Hindlimb muscle (tissue), 1 donor: ENCODE results near the gene LYSMD3. TPM values are rescaled to one million over a fixed set of nuclear protein-coding genes. Genes with fewer than 3 reads are reported as not detected.
A peak's percentile ranks its signal among the peaks of the same experiment; 100 is the strongest.

Experiments
- DNase-seq: peaks from one replicate; pipeline ENCODE4 v3.0.0-alpha.2; 2013
- polyA plus RNA-seq: library from polyadenylated mRNA; unstranded; fragments of 120-200 nt; gene quantifications from one replicate; pipeline ENCODE4 v1.2.1, GENCODE V29; 2013; ENCODE audit not compliant: insufficient read length

The LYSMD3 gene
- polyA plus RNA-seq, 1 donor, result 14.3 TPM

GRCh38 chr5:90547072-90547536 lies 17.7 kb upstream of the LYSMD3 start:
- no peak for DNase-seq

DNA sequence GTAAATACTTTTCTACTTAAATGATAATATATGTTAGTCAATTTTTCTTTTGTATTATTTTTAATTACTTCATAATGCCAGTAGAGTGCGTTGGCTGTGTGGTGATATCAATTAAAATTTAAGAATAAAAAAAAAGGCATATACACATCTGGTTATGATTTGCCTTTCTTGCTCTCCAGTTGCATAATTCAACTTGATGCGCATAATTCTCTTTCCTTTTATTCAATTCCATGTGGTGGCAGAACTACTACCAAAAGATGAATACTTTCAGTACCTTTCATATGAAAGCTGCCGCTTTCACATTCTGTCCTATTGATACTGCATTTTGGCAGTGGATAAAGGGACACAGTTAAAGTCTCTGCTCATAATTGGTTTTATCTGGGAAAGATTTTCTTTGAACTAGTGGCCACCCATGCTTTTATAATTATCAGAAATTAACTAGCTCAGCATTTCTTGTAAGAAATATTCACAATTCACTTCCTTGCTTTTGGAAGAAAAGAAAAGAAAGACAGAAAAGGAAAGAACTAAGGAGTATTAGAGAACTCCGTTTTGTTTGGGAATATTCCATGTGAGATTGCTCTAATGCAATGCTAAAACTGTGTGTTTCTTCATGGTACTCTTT lies 16.9 kb upstream of the LYSMD3 start:
- no peak for DNase-seq

DNA sequence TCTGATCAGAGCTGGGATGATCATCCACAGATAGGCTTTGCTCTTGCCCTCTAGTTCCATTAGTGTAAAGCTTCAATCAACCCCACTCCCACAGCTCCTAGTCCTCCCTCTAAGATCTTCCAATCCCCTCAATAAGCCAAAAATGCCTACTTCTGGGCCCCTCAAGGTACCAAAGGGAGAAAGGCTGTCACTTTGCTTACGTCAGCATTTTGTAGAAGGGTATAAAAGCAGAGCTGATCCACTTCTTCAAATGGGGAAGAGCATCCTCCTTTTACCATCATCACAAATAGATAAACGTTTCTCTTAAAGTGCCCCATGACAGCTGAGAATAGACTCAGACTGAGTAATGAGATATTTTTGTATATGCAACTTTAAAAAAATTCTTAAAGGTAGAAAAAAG lies 16.1 kb upstream of the LYSMD3 start:
- no peak for DNase-seq

GRCh38 chr5:90542827-90543519 lies 13.6 kb upstream of the LYSMD3 start:
- no peak for DNase-seq

DNA sequence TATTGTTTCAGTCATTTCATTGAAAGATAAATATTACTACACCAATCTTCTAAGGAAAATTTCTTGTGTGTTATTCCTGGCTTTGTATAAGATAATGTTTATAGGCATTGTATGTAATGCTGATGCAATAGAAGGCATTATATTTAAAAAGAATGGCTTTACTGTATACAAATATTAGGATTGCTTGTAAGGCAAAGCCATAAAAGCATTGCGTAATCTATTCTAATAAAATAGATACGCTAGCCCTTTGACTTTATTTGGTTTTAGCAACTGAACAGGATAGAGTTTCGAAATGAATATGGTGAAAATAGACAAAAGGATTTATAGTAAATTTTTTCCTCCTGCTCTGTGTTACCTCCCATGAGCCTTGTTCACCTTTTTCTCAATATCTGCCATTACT lies 5.5 kb upstream of the LYSMD3 start:
- DNase-seq, result no peak

GRCh38 chr5:90533794-90534193 lies 4.4 kb upstream of the LYSMD3 start:
- DNase-seq, result no peak

GRCh38 chr5:90530736-90531487 lies 1.5 kb upstream of the LYSMD3 start:
- DNase-seq, result no peak

DNA sequence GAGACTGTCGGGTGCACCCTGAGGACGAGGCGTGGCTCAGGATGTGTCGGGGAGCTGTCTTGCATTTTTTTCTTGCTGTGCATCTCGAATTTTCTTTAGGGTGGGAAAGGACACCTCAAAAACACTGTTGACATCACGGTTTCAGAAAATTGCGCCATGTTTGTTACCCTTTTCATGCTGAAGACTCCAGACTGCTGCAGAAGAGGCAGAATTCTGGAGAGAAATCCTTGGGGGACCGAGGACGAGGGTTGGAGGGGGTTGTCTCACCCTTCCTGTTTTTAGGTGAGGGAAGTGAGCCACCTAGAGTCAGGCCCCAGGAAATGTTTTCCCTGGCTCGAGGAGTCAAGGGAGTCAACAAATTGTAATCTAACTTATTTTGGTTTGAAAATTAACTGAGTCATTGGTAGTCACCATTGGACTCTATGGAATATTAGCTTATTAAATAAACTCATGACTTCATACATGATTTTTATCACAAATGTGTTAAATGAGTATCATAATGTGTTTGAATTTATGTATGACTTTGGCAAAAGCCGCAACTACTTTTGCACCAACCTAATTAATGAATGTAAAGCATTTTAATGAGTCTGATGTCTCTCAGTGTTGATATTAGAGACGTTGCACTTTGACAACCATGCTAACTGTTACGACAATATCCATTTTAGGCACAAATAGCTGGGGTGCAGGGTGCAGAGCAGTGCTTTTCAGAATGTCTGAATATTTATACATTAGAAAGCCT lies 724 bp upstream of the LYSMD3 start:
- peak; percentile 82 for DNase-seq

DNA sequence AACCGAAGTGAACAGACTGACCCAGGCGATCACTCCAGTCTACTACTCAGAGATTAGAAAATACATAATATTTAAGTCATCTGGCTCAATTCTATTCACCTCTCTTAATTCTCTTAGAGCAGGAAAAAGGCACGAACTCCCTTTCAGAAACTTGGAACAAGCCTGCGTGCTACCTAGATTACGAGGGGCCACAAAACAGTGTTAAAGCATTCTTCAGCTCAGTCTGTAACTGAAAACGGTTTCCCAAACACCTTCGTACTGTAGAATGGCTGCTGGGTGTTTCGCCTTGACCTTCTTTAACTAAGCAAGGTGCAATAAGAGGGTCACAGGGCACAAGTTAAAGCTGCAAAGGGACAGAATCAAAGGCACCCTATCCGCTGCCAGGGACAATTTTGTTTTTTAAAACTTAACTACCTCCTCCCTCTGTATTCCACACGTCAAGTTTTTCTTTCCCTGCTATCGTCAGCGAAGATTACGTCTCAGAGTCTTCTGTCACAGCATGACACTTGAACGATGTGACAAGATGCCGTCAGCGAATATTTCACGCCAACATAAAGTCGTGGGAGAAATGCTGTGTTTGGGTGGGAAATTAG lies 687 bp downstream of the LYSMD3 start:
- peak; percentile 50 for DNase-seq

- DNase-seq, result no peak
Observed at GRCh38 chr5:90519081-90519480, 10.3 kb downstream of the LYSMD3 start.

GRCh38 chr5:90518661-90519060 lies 10.7 kb downstream of the LYSMD3 start:
- DNase-seq, result no peak

- DNase-seq, result no peak
Observed at GRCh38 chr5:90514520-90514919, 14.9 kb downstream of the LYSMD3 start.

GRCh38 chr5:90510438-90510837 lies 18.9 kb downstream of the LYSMD3 start:
- DNase-seq, result no peak

DNA sequence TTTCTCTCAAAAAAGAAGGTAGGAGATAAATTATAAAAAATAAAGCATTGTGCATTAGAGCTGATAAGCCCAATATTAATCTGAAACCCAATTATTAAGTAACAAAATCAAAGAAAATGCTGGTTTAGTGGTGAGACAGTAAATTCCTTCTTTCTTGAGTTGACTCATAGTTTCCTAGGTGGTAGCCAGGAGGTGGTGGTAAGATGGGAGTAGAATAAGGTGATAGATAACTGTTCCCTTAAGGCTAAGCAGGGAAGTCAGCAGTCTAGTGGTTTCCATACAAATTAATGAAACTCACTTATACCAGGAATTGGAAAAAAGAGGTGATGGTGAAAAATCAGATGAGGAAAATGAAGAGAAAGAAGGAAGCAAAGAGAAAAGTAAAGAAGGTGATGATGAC lies 23.2 kb downstream of the LYSMD3 start:
- DNase-seq, result no peak

DNA sequence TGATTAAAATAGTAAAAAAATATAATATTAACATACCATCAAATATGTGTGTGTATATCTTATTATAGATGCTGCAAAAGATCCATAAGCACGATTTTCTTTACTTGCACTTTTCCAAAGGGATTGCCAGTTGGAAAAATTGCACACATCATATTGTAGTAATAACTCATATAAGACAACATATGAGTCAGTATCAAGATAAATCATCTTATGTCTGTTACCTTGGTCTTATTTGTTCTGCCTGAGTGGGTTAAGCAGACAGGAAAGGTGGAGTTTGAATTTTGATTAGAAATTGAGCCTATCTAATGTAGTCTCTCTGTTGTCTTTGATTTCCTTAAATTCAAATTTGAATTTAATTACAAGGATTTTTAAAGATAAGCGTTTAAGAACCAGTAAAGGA lies 24.6 kb downstream of the LYSMD3 start:
- DNase-seq, result no peak

- DNase-seq, result no peak
Observed at GRCh38 chr5:90503596-90503995, 25.8 kb downstream of the LYSMD3 start.

- no peak for DNase-seq
Observed at GRCh38 chr5:90495146-90495545, 34.2 kb downstream of the LYSMD3 start.

DNA sequence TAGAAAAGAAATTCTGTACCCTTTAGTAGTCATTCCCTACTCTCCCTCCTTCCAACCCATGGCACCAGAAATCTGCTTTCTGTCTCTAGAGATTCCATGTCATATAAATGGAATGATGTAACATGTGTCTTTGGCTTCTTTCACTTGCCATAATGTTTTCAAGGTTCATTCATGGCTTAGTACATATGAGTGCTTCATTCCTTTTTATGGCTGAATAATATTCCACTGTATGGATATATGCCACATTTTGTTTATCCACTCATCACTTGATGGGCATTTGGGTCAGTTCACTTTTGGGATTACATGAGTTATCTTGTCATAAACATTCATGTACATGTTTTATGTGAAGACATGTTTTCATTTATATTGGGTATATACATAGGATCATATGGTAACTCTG lies 35.3 kb downstream of the LYSMD3 start:
- no peak for DNase-seq

- DNase-seq, result no peak
Observed at GRCh38 chr5:90488791-90489190, 40.6 kb downstream of the LYSMD3 start.

DNA sequence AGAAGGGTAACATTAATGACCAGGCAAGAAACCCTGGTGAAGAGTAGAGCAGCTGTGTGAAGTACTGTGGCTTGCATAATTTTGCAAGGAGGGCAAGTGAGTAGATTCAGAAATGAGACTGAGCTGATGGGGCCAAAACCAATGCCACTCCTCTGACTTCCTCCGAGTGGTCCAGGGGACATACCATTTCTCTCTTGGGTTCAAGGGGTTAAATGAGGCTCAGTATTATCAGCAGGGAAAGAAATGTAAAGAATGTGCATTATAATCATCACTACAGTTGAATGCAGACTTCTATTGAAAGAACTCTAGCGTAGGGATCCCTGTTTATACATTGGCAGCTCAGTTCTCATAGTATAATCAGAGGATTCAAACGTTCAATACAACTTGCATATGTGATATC lies 44.8 kb downstream of the LYSMD3 start:
- no peak for DNase-seq

DNA sequence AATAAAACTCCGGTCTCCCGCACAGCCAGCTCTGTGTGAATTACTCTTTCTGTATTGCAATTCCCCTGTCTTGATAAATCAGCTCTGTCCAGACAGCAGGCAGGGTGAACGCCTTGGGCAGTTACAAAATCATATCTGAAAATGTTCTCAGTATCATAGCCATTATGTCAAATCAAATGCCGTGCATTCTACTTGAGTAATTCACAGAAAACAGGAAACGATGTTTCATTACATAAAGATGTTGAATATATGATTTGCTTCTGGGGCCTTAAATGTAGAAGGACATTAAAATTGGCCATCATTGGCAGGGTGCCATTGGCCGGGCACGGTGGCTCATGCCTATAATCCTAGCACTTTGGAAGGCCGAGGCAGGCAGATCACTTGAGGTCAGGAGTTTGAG lies 46.2 kb downstream of the LYSMD3 start:
- no peak for DNase-seq

DNA sequence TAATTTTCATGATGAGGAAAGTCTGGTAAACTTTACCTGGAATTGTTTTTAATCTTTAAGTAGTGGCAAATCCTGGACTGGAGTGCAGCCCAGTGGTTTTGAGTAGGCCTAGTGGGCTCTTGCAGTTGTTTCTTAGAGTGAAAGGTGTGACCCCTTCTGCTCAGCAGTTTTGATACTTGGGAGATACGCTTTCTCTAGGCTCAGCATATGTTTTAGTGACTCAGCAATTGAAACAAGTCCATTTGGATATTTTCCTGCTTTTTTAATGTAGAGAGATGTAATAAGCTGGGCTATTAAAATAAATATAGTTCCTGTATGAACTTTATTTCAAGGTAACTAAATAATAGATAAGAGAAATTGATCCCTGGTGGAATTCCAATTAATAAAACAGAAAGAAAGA lies 48.7 kb downstream of the LYSMD3 start:
- no peak for DNase-seq
